HEK293 (cell line): ENCODE results near the gene M1AP.

ENCODE experiments used
- BCL11B ChIP-seq: fragments of 450-650 bp; formaldehyde crosslinking; IDR thresholded peaks from 2 replicates; pipeline ENCODE4 v1.5.1; 2016; ENCODE audit warnings: low read depth, missing biosample characterization, missing genetic modification characterization
- EGR2 ChIP-seq: fragments of 450-650 bp; formaldehyde crosslinking; IDR thresholded peaks from 2 replicates; pipeline ENCODE4 v1.5.1; 2016; ENCODE audit warnings: low read depth, missing biosample characterization, missing genetic modification characterization
- GLI2 ChIP-seq: fragments of 450-650 bp; formaldehyde crosslinking; IDR thresholded peaks from 2 replicates; pipeline ENCODE4; 2017; ENCODE audit warnings: missing biosample characterization, missing genetic modification characterization, low read depth, borderline replicate concordance
- GLIS1 ChIP-seq: fragments of 450-650 bp; formaldehyde crosslinking; IDR thresholded peaks from 2 replicates; pipeline ENCODE4 v1.5.1; 2016; ENCODE audit warnings: missing biosample characterization, missing genetic modification characterization
- KLF16 ChIP-seq: fragments of 450-650 bp; formaldehyde crosslinking; IDR thresholded peaks from 2 replicates; pipeline ENCODE4 v1.5.1; 2017; ENCODE audit warnings: missing biosample characterization, missing genetic modification characterization
- OSR2 ChIP-seq: fragments of 450-650 bp; formaldehyde crosslinking; IDR thresholded peaks from 2 replicates; pipeline ENCODE4 v1.5.1; 2016; ENCODE audit warnings: missing biosample characterization, missing genetic modification characterization
- SETDB1 ChIP-seq: IDR thresholded peaks from one replicate; pipeline ENCODE4 v1.6.1; 2017; ENCODE audit warnings: mild to moderate bottlenecking, low read length, moderate library complexity, mixed read lengths; ENCODE audit not compliant: insufficient read length
- TRIM28 ChIP-seq: IDR thresholded peaks from 2 replicates; pipeline ENCODE4 v1.6.1; 2011; ENCODE audit warnings: low read length, control low read depth, borderline replicate concordance
- YY1 ChIP-seq: fragments of 450-650 bp; formaldehyde crosslinking; IDR thresholded peaks from 2 replicates; pipeline ENCODE4 v1.5.1; 2018; ENCODE audit warnings: missing biosample characterization, missing genetic modification characterization
- ZBTB7A ChIP-seq: fragments of 450-650 bp; formaldehyde crosslinking; IDR thresholded peaks from 2 replicates; pipeline ENCODE4 v1.5.1; 2016; ENCODE audit warnings: low read depth, missing biosample characterization, missing genetic modification characterization
- ZFP41 ChIP-seq: fragments of 450-650 bp; formaldehyde crosslinking; IDR thresholded peaks from 2 replicates; pipeline ENCODE4 v1.5.1; 2016; ENCODE audit warnings: missing biosample characterization, missing genetic modification characterization, borderline replicate concordance
- ZIC2 ChIP-seq: fragments of 450-650 bp; formaldehyde crosslinking; IDR thresholded peaks from 2 replicates; pipeline ENCODE4 v1.5.1; 2016; ENCODE audit warnings: missing biosample characterization, missing genetic modification characterization
- ZNF140 ChIP-seq: fragments of 450-650 bp; formaldehyde crosslinking; IDR thresholded peaks from 2 replicates; pipeline ENCODE4 v1.5.1; 2016; ENCODE audit warnings: missing biosample characterization, missing genetic modification characterization
- ZNF157 ChIP-seq: fragments of 450-650 bp; formaldehyde crosslinking; IDR thresholded peaks from 2 replicates; pipeline ENCODE4 v1.5.1; 2016; ENCODE audit warnings: missing biosample characterization, missing genetic modification characterization
- ZNF184 ChIP-seq: fragments of 450-650 bp; IDR thresholded peaks from 2 replicates; pipeline ENCODE4 v1.5.1; 2018; ENCODE audit warnings: missing biosample characterization, mild to moderate bottlenecking, missing genetic modification characterization
- ZNF239 ChIP-seq: fragments of 450-650 bp; formaldehyde crosslinking; IDR thresholded peaks from 2 replicates; pipeline ENCODE4 v1.5.1; 2016; ENCODE audit warnings: missing biosample characterization, missing genetic modification characterization
- ZNF266 ChIP-seq: fragments of 450-650 bp; formaldehyde crosslinking; IDR thresholded peaks from 2 replicates; pipeline ENCODE4 v1.5.1; 2016; ENCODE audit warnings: missing biosample characterization, missing genetic modification characterization, low read depth
- ZNF292 ChIP-seq: fragments of 450-650 bp; formaldehyde crosslinking; IDR thresholded peaks from 2 replicates; pipeline ENCODE4 v1.5.1; 2016; ENCODE audit warnings: low read depth, missing biosample characterization, missing genetic modification characterization, borderline replicate concordance
- ZNF335 ChIP-seq: fragments of 450-650 bp; formaldehyde crosslinking; conservative IDR thresholded peaks from 2 replicates; pipeline ENCODE4 v1.5.1; 2016; ENCODE audit warnings: missing biosample characterization, missing genetic modification characterization
- ZNF366 ChIP-seq: fragments of 450-650 bp; formaldehyde crosslinking; conservative IDR thresholded peaks from 2 replicates; pipeline ENCODE4 v1.5.1; 2016; ENCODE audit warnings: missing biosample characterization, missing genetic modification characterization
- ZNF37A ChIP-seq: fragments of 450-650 bp; IDR thresholded peaks from 2 replicates; pipeline ENCODE4 v1.5.1; 2018; ENCODE audit warnings: missing biosample characterization, missing genetic modification characterization
- ZNF433 ChIP-seq: fragments of 450-650 bp; formaldehyde crosslinking; IDR thresholded peaks from 2 replicates; pipeline ENCODE4 v1.5.1; 2016; ENCODE audit warnings: missing biosample characterization, missing genetic modification characterization, low read depth
- ZNF449 ChIP-seq: fragments of 450-650 bp; formaldehyde crosslinking; IDR thresholded peaks from 2 replicates; pipeline ENCODE4 v1.5.1; 2017; ENCODE audit warnings: missing biosample characterization, mild to moderate bottlenecking, missing genetic modification characterization, moderate library complexity
- ZNF513 ChIP-seq: fragments of 450-650 bp; IDR thresholded peaks from 2 replicates; pipeline ENCODE4 v1.5.1; 2018; ENCODE audit warnings: missing biosample characterization, missing genetic modification characterization
- ZNF530 ChIP-seq: fragments of 450-650 bp; formaldehyde crosslinking; IDR thresholded peaks from 2 replicates; pipeline ENCODE4 v1.5.1; 2016; ENCODE audit warnings: low read depth, missing biosample characterization, missing genetic modification characterization
- ZNF555 ChIP-seq: fragments of 450-650 bp; formaldehyde crosslinking; conservative IDR thresholded peaks from 2 replicates; pipeline ENCODE4 v1.5.1; 2017; ENCODE audit warnings: missing biosample characterization, mild to moderate bottlenecking, missing genetic modification characterization, inconsistent platforms
- ZNF558 ChIP-seq: fragments of 450-650 bp; formaldehyde crosslinking; IDR thresholded peaks from 2 replicates; pipeline ENCODE4 v1.5.1; 2016; ENCODE audit warnings: missing biosample characterization, missing genetic modification characterization
- ZNF585B ChIP-seq: fragments of 450-650 bp; formaldehyde crosslinking; IDR thresholded peaks from 2 replicates; pipeline ENCODE4 v1.5.1; 2016; ENCODE audit warnings: missing biosample characterization, missing genetic modification characterization
- ZNF600 ChIP-seq: fragments of 450-650 bp; formaldehyde crosslinking; IDR thresholded peaks from 2 replicates; pipeline ENCODE4 v1.5.1; 2016; ENCODE audit warnings: missing biosample characterization, missing genetic modification characterization
- ZNF610 ChIP-seq: fragments of 450-650 bp; formaldehyde crosslinking; IDR thresholded peaks from 2 replicates; pipeline ENCODE4 v1.5.1; 2016; ENCODE audit warnings: missing biosample characterization, missing genetic modification characterization, borderline replicate concordance
- ZNF629 ChIP-seq: fragments of 450-650 bp; formaldehyde crosslinking; IDR thresholded peaks from 2 replicates; pipeline ENCODE4 v1.5.1; 2017; ENCODE audit warnings: missing biosample characterization, missing genetic modification characterization
- ZNF645 ChIP-seq: fragments of 450-650 bp; formaldehyde crosslinking; IDR thresholded peaks from 2 replicates; pipeline ENCODE4; 2016; ENCODE audit warnings: missing biosample characterization, missing genetic modification characterization
- ZNF654 ChIP-seq: fragments of 450-650 bp; formaldehyde crosslinking; IDR thresholded peaks from 2 replicates; pipeline ENCODE4 v1.5.1; 2016; ENCODE audit warnings: low read depth, missing biosample characterization, missing genetic modification characterization
- ZSCAN16 ChIP-seq: fragments of 450-650 bp; formaldehyde crosslinking; IDR thresholded peaks from 2 replicates; pipeline ENCODE4 v1.5.1; 2016; ENCODE audit warnings: missing biosample characterization, missing genetic modification characterization
- ZXDB ChIP-seq: fragments of 450-650 bp; formaldehyde crosslinking; IDR thresholded peaks from 2 replicates; pipeline ENCODE4 v1.5.1; 2016; ENCODE audit warnings: missing biosample characterization, missing genetic modification characterization
- TF ChIP-seq, protein P1 (sequence below): fragments of 450-650 bp; formaldehyde crosslinking; IDR thresholded peaks from 2 replicates; pipeline ENCODE4 v1.5.1; 2016; ENCODE audit warnings: missing biosample characterization, missing genetic modification characterization, borderline replicate concordance

Gene M1AP

GRCh38 chr2:74529357-74530238, 118.5 kb downstream of the M1AP start, which contains the start of the genes AUP1 and HTRA2 (continued):
- no peak for TF ChIP-seq ZFP41 (tag by site-specific recombination)
- no peak for TF ChIP-seq ZNF513 (tag by site-specific recombination)
- TF ChIP-seq EGR2 (tag by site-specific recombination), result no peak
- TF ChIP-seq ZNF629 (tag by site-specific recombination), result peak; percentile 27; the same call in 1 of the 2 replicates
- no peak; the same call in 1 of the 2 replicates for TF ChIP-seq ZNF610 (tag by site-specific recombination)
- no peak for TF ChIP-seq ZNF558 (tag by site-specific recombination)
- TF ChIP-seq, protein P1, sequence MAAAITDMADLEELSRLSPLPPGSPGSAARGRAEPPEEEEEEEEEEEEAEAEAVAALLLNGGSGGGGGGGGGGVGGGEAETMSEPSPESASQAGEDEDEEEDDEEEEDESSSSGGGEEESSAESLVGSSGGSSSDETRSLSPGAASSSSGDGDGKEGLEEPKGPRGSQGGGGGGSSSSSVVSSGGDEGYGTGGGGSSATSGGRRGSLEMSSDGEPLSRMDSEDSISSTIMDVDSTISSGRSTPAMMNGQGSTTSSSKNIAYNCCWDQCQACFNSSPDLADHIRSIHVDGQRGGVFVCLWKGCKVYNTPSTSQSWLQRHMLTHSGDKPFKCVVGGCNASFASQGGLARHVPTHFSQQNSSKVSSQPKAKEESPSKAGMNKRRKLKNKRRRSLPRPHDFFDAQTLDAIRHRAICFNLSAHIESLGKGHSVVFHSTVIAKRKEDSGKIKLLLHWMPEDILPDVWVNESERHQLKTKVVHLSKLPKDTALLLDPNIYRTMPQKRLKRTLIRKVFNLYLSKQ (tag by site-specific recombination), result no peak
- TF ChIP-seq ZNF555 (tag by site-specific recombination), result no peak
- no peak for TF ChIP-seq ZNF266 (tag by site-specific recombination)
- no peak for TF ChIP-seq ZNF449 (tag by site-specific recombination)
- peak; percentile 88 for TF ChIP-seq ZNF335 (tag by site-specific recombination)
- TF ChIP-seq ZNF366, result no peak
- peak; percentile 89 for TF ChIP-seq YY1 (tag by site-specific recombination)
- no peak for TF ChIP-seq ZNF140 (tag by site-specific recombination)
- TF ChIP-seq GLI2, result no peak
- TF ChIP-seq TRIM28, result no peak
- no peak for TF ChIP-seq ZNF530 (tag by site-specific recombination)
- no peak for TF ChIP-seq ZIC2 (tag by site-specific recombination)
- TF ChIP-seq ZNF239, result no peak
- TF ChIP-seq BCL11B (tag by site-specific recombination), result peak; percentile 69; the same call in 1 of the 2 replicates
- TF ChIP-seq ZNF157 (tag by site-specific recombination), result no peak
- no peak for TF ChIP-seq ZNF433 (tag by site-specific recombination)
- TF ChIP-seq ZNF645 (tag by site-specific recombination), result no peak
- no peak for TF ChIP-seq ZNF585B (tag by site-specific recombination)
- TF ChIP-seq ZBTB7A (tag by site-specific recombination), result peak; percentile 87
- no peak for TF ChIP-seq ZSCAN16 (tag by site-specific recombination)
- TF ChIP-seq ZNF600, result peak; percentile 88
- no peak for TF ChIP-seq SETDB1
- TF ChIP-seq GLIS1 (tag by site-specific recombination), result peak; percentile 53
- TF ChIP-seq OSR2 (tag by site-specific recombination), result no peak
- no peak for TF ChIP-seq ZNF654
- TF ChIP-seq KLF16 (tag by site-specific recombination), result 0 out of 2 replicates have a peak, but pooled peaks have one; percentile 36
- no peak for TF ChIP-seq ZNF292 (tag by site-specific recombination)
- TF ChIP-seq ZNF184 (tag by site-specific recombination), result no peak
- TF ChIP-seq ZXDB (tag by site-specific recombination), result peak; percentile 85
- no peak for TF ChIP-seq ZNF37A (tag by site-specific recombination)
